Endothelial cell of umbilical vein (primary cell): ENCODE results near the gene SYNJ2BP. TPM values are rescaled to one million over a fixed set of nuclear protein-coding genes. Genes with fewer than 3 reads are reported as not detected.

ENCODE experiments used
- BruUV-seq: library from RNA; stranded (reverse); fragments of 400-500 nt; replicated peaks from 2 replicates; lab custom pipeline; 2021; lab: Mats Ljungman, UMichigan
- CTCF ChIA-PET: fragments of 300-600, 350-600 bp; sonication (Branson Sonifier 250); formaldehyde crosslinking; loops from one replicate; lab custom pipeline; 2021; ENCODE audit warnings: antibody characterized with exemption, inconsistent platforms; lab: Charles Lee
- POLR2A ChIA-PET: fragments of 300-600, 350-600 bp; sonication (Branson Sonifier 250); formaldehyde crosslinking; loops from one replicate; lab custom pipeline; 2021; ENCODE audit warnings: antibody characterized with exemption, inconsistent platforms; lab: Charles Lee
- DNase-seq: peaks from one replicate; pipeline ENCODE4 v3.0.0-alpha.2; 2011; ENCODE audit warnings: low read depth, low spot score
- FAIRE-seq: peaks from 2 replicates; lab custom pipeline; 2011; peaks lifted over from hg19 to GRCh38; lab: Jason Lieb, UNC
- H2AFZ ChIP-seq: 2 replicates; pipeline ENCODE4 v1.6.0; 2012; ENCODE audit warnings: low read depth, low read length, control low read depth, inconsistent platforms
- H3K27ac ChIP-seq: 2 replicates; pipeline ENCODE4 v1.5.1; 2011; ENCODE audit warnings: low read depth, mild to moderate bottlenecking, control low read depth, low read length, moderate library complexity; ENCODE audit not compliant: insufficient read depth
- H3K27me3 ChIP-seq, 2 experiments: 2 replicates each; pipeline versions ENCODE4 v1.6.0 to v1.6.1; 2011; ENCODE audit warnings: low read length in 2 of 2, mixed read lengths in 1 of 2; ENCODE audit not compliant: control insufficient read depth in 2 of 2, insufficient read depth in 2 of 2
- H3K36me3 ChIP-seq, 2 experiments: 2 replicates in 1 of 2; 3 replicates in 1 of 2; pipeline ENCODE4 v1.5.1; 2011; ENCODE audit warnings: low read length in 2 of 2, mild to moderate bottlenecking in 1 of 2, moderate library complexity in 1 of 2; ENCODE audit not compliant: control insufficient read depth in 2 of 2, insufficient read depth in 2 of 2; ENCODE audit errors: extremely low read depth in 1 of 2
- H3K4me1 ChIP-seq: 3 replicates; pipeline ENCODE4 v1.5.1; 2011; ENCODE audit warnings: mild to moderate bottlenecking, low read length; ENCODE audit not compliant: control insufficient read depth, insufficient read depth; ENCODE audit errors: extremely low read depth
- H3K4me2 ChIP-seq: 2 replicates; pipeline ENCODE4 v1.6.1; 2011; ENCODE audit warnings: low read length, control low read depth, mixed read lengths; ENCODE audit not compliant: insufficient read depth
- H3K4me3 ChIP-seq, 3 experiments: fragments of 200-600 bp in 1 of 3; sonication (generic), shearing (Covaris generic) in 1 of 3; replicated peaks in 1 of 3; 2 replicates each; pipeline ENCODE4 v1.5.1; 2011 to 2016; ENCODE audit warnings: control low read depth in 3 of 3, low read length in 3 of 3, mild to moderate bottlenecking in 2 of 3, inconsistent platforms in 1 of 3, low read depth in 1 of 3, moderate library complexity in 1 of 3; ENCODE audit not compliant: insufficient read depth in 1 of 3
- H3K79me2 ChIP-seq: 2 replicates; pipeline ENCODE4 v1.6.0; 2012; ENCODE audit warnings: low read length, inconsistent platforms; ENCODE audit not compliant: control insufficient read depth, insufficient read depth
- H3K9ac ChIP-seq: replicated peaks from 2 replicates; pipeline ENCODE3; 2011; ENCODE audit warnings: low read length, control low read depth; ENCODE audit not compliant: insufficient read depth; ENCODE audit errors: extremely low read depth
- H3K9me1 ChIP-seq: replicated peaks from 3 replicates; pipeline ENCODE4 v1.6.0; 2011; ENCODE audit warnings: mild to moderate bottlenecking, low read length; ENCODE audit not compliant: control insufficient read depth, insufficient read depth; ENCODE audit errors: extremely low read depth
- H3K9me3 ChIP-seq: replicated peaks from 2 replicates; pipeline ENCODE4 v1.5.1; 2012; ENCODE audit warnings: low read length, inconsistent platforms; ENCODE audit not compliant: control insufficient read depth, insufficient read depth
- H4K20me1 ChIP-seq: replicated peaks from 2 replicates; pipeline ENCODE3; 2011; ENCODE audit warnings: mild to moderate bottlenecking, low read length; ENCODE audit not compliant: control insufficient read depth, insufficient read depth; ENCODE audit errors: extremely low read depth
- EZH2 ChIP-seq: IDR thresholded peaks from 2 replicates; pipeline ENCODE4 v1.6.1; 2012; ENCODE audit warnings: borderline replicate concordance, low read depth, mild to moderate bottlenecking, moderate library complexity, low read length, inconsistent platforms; ENCODE audit not compliant: severe bottlenecking
- FOS ChIP-seq: IDR thresholded peaks from 2 replicates; pipeline ENCODE4 v1.6.1; 2011; ENCODE audit warnings: mild to moderate bottlenecking, low read length, moderate library complexity, borderline replicate concordance; ENCODE audit not compliant: insufficient read depth
- GATA2 ChIP-seq: IDR thresholded peaks from 2 replicates; pipeline ENCODE4 v1.7.0; 2011; ENCODE audit warnings: low read depth, mild to moderate bottlenecking, moderate library complexity, mixed read lengths, low read length; ENCODE audit not compliant: insufficient read length, insufficient read depth
- JUN ChIP-seq: IDR thresholded peaks from 2 replicates; pipeline ENCODE4 v1.6.1; 2011; ENCODE audit warnings: borderline replicate concordance, low read depth; ENCODE audit not compliant: insufficient read length, insufficient read depth
- MYC ChIP-seq: IDR thresholded peaks from one replicate; pipeline ENCODE4 v1.6.1; 2011; ENCODE audit warnings: mild to moderate bottlenecking, low read depth, low read length
- POLR2A ChIP-seq: IDR thresholded peaks from 2 replicates; pipeline ENCODE4 v1.6.1; 2012; ENCODE audit warnings: low read depth, mild to moderate bottlenecking, control low read depth, low read length
- POLR2AphosphoS5 ChIP-seq: IDR thresholded peaks from 2 replicates; pipeline ENCODE4 v1.6.1; 2012; ENCODE audit warnings: low read depth, mild to moderate bottlenecking, control low read depth, low read length, moderate library complexity; ENCODE audit not compliant: insufficient read depth
- dilution Hi-C: fragments of 300-500 bp; cut with MboI; formaldehyde crosslinking; loops from one replicate; pipeline ENCODE4 v1.15.0; 2019; ENCODE audit warnings: low sequenced_read_pairs; ENCODE audit not compliant: extremely low pct_ligation_motif_present
- intact Hi-C: fragments of 100-400 bp; cut with micrococcal nuclease; formaldehyde crosslinking; loops from one replicate; pipeline ENCODE4 v1.10.0; 2022
- polyA plus RNA-seq, 4 experiments: library from polyadenylated mRNA; depleted of rRNA in 3 of 4; stranded (reverse) in 3 of 4; unstranded in 1 of 4; fragments of >200 nt; gene quantifications; 2 replicates each; pipeline versions ENCODE4 v1.2.1 to v1.2.3, GENCODE V29; 2011 to 2012; ENCODE audit warnings: missing spikeins in 1 of 4
- total RNA-seq: library from RNA; stranded (reverse); gene quantifications from 2 replicates; pipeline ENCODE4 v1.2.3, GENCODE V29; 2021
- TF ChIP-seq, protein P1 (sequence below): IDR thresholded peaks from 2 replicates; pipeline ENCODE4 v1.6.1; 2011; ENCODE audit not compliant: insufficient read depth, insufficient read length
- TF ChIP-seq, protein P2 (sequence below), 2 donors: IDR thresholded peaks; 1 replicate in 1 of 2; 2 replicates in 1 of 2; pipeline ENCODE4 v1.5.1; 2011; ENCODE audit warnings: low read length in 2 of 2, mild to moderate bottlenecking in 2 of 2, moderate library complexity in 2 of 2, control low read depth in 1 of 2, inconsistent platforms in 1 of 2, low read depth in 1 of 2; ENCODE audit not compliant: insufficient read depth in 1 of 2; ENCODE audit errors: extremely low read depth in 1 of 2

SYNJ2BP gene
- total and polyA plus RNA-seq, 2 donors (not counting 3 experiments of a cell fraction or from before 2014, with no cell fraction given), result 13.1 to 26.9 TPM

DNA sequence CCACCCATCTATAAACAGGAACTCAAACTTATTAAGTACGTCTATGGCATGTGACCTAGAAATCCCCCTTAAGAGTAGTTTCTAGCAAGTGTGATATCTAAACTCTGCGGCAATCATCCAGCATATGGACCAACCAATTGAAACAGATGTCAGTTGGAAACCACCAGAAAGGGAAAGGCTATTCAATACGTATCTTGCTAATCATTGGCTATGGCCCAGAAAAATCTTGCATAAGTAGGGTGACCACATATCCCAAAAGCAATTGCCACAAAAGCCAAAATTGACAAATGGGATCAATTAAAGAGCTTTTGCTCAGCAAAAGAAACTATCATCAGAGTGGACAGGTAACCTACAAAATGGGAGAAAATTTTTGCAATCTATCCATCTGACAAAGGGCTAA lies 24.2 kb downstream of the SYNJ2BP start:
- Histone ChIP-seq H3K4me2 (no peak overlapping the region), H3K4me3 (no peak overlapping the region), H3K9me1 (no peaks in the 10 kb centered on the region), H3K27ac (no peak overlapping the region), H3K79me2 (no peaks in the 10 kb centered on the region), H3K36me3 (no peaks in the 10 kb centered on the region), H3K27me3 (no peaks in the 10 kb centered on the region), H3K4me1 (no peaks in the 10 kb centered on the region), H3K9me3 (no peaks in the 10 kb centered on the region), H4K20me1 (no peaks in the 10 kb centered on the region), H3K9ac (no peak overlapping the region), H2AFZ (no peak overlapping the region)
- no peak for TF ChIP-seq POLR2AphosphoS5
- no peak for TF ChIP-seq GATA2
- TF ChIP-seq MYC, result no peak
- TF ChIP-seq POLR2A, result no peak
- TF ChIP-seq JUN, result no peak
- TF ChIP-seq EZH2, result no peak
- TF ChIP-seq, protein P1, sequence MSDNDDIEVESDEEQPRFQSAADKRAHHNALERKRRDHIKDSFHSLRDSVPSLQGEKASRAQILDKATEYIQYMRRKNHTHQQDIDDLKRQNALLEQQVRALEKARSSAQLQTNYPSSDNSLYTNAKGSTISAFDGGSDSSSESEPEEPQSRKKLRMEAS, result no peak
- TF ChIP-seq, protein P2, sequence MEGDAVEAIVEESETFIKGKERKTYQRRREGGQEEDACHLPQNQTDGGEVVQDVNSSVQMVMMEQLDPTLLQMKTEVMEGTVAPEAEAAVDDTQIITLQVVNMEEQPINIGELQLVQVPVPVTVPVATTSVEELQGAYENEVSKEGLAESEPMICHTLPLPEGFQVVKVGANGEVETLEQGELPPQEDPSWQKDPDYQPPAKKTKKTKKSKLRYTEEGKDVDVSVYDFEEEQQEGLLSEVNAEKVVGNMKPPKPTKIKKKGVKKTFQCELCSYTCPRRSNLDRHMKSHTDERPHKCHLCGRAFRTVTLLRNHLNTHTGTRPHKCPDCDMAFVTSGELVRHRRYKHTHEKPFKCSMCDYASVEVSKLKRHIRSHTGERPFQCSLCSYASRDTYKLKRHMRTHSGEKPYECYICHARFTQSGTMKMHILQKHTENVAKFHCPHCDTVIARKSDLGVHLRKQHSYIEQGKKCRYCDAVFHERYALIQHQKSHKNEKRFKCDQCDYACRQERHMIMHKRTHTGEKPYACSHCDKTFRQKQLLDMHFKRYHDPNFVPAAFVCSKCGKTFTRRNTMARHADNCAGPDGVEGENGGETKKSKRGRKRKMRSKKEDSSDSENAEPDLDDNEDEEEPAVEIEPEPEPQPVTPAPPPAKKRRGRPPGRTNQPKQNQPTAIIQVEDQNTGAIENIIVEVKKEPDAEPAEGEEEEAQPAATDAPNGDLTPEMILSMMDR (IDR thresholded peaks at IDR 0.05; ENCODE audit: extremely low read depth in 1 of 2, insufficient read depth in 1 of 2, low read depth in 1 of 2, low read length in 2 of 2), result no peak
- no peak for TF ChIP-seq FOS
- dilution Hi-C loops, result no loop called here
- FAIRE-seq (no peak), DNase-seq (no peak)
- ChIA-PET CTCF (no interaction called here), POLR2A (no interaction called here)
- BruUV-seq, result no TSS peak
- intact Hi-C loops, result no loop called here
